H1 (cell line): ENCODE data around the gene TFAP2C. TPM values are rescaled to one million over a fixed set of nuclear protein-coding genes. Genes with fewer than 3 reads are reported as not detected.

ENCODE experiments used
- CTCF ChIA-PET: fragments of 300-600 bp; sonication (Branson Sonifier 250); formaldehyde crosslinking; loops from one replicate; lab custom pipeline; 2021; ENCODE audit not compliant: partially characterized antibody; lab: Charles Lee
- POLR2A ChIA-PET: fragments of 300-600 bp; sonication (Branson Sonifier 250); formaldehyde crosslinking; loops from one replicate; lab custom pipeline; 2021; ENCODE audit warnings: inconsistent platforms; ENCODE audit not compliant: partially characterized antibody; lab: Charles Lee
- DNase-seq, 2 experiments: peaks; one replicate each; pipeline versions ENCODE4 v3.0.0 to v3.0.0-alpha.2; 2010 to 2022; ENCODE audit warnings: low spot score in 2 of 2, low read depth in 1 of 2, mixed read lengths in 1 of 2
- FAIRE-seq: peaks from 2 replicates; lab custom pipeline; 2011; peaks lifted over from hg19 to GRCh38; lab: Jason Lieb, UNC
- H2AFZ ChIP-seq: 2 replicates; pipeline ENCODE4 v1.8.1; 2012; ENCODE audit warnings: low read length, inconsistent platforms
- H2AK5ac ChIP-seq: 2 replicates; pipeline ENCODE4 v1.6.1; 2013; ENCODE audit warnings: low read depth, low read length
- H2BK120ac ChIP-seq: replicated peaks from 2 replicates; pipeline ENCODE3; 2013; ENCODE audit warnings: low read depth, low read length, inconsistent platforms
- H2BK12ac ChIP-seq: 2 replicates; pipeline ENCODE4 v1.6.1; 2013; ENCODE audit warnings: low read depth, low read length
- H2BK15ac ChIP-seq: 2 replicates; pipeline ENCODE4 v1.6.1; 2013; ENCODE audit warnings: low read length
- H2BK20ac ChIP-seq: 2 replicates; pipeline ENCODE4 v1.6.1; 2013; ENCODE audit warnings: low read length
- H2BK5ac ChIP-seq: 2 replicates; pipeline ENCODE4 v1.6.1; 2013; ENCODE audit warnings: low read depth, low read length
- H3K14ac ChIP-seq: 2 replicates; pipeline ENCODE4 v1.6.1; 2013; ENCODE audit warnings: inconsistent platforms; ENCODE audit not compliant: insufficient read length
- H3K18ac ChIP-seq: 2 replicates; pipeline ENCODE4 v1.6.1; 2013; ENCODE audit warnings: low read length; ENCODE audit errors: extremely low read depth
- H3K23ac ChIP-seq: 2 replicates; pipeline ENCODE4 v1.6.1; 2013; ENCODE audit warnings: inconsistent platforms; ENCODE audit not compliant: insufficient read length
- H3K23me2 ChIP-seq: 2 replicates; pipeline ENCODE4 v1.6.1; 2013; ENCODE audit warnings: low read depth, low read length
- H3K27ac ChIP-seq: 2 replicates; pipeline ENCODE4 v1.6.1; 2011; ENCODE audit warnings: low read depth, low read length, inconsistent platforms
- H3K27me3 ChIP-seq, 4 experiments: replicated peaks in 1 of 4; 1 replicate in 1 of 4; 2 replicates in 3 of 4; pipeline versions ENCODE4 v1.6.1 to v1.8.1; 2011 to 2013; ENCODE audit warnings: low read length in 3 of 4, mild to moderate bottlenecking in 3 of 4, inconsistent platforms in 2 of 4, mixed read lengths in 2 of 4, moderate library complexity in 1 of 4; ENCODE audit not compliant: control insufficient read depth in 3 of 4, insufficient read depth in 3 of 4; ENCODE audit errors: extremely low read depth in 1 of 4
- H3K36me3 ChIP-seq, 4 experiments: 2 replicates each; pipeline versions ENCODE4 v1.6.1 to v1.8.1; 2011 to 2013; ENCODE audit warnings: mild to moderate bottlenecking in 4 of 4, low read length in 3 of 4, moderate library complexity in 2 of 4, control low read depth in 1 of 4, inconsistent platforms in 1 of 4; ENCODE audit not compliant: insufficient read depth in 4 of 4, control insufficient read depth in 2 of 4
- H3K4ac ChIP-seq: replicated peaks from 2 replicates; pipeline ENCODE3; 2013; ENCODE audit warnings: low read length, low read depth, mixed read lengths, inconsistent platforms; ENCODE audit not compliant: insufficient read length
- H3K4me1 ChIP-seq, 4 experiments: replicated peaks in 1 of 4; 1 replicate in 1 of 4; 2 replicates in 3 of 4; pipeline versions ENCODE4 v1.6.1 to v1.8.1; 2011 to 2013; ENCODE audit warnings: low read length in 3 of 4, inconsistent platforms in 2 of 4, mixed read lengths in 1 of 4; ENCODE audit not compliant: insufficient read depth in 4 of 4, control insufficient read depth in 3 of 4
- H3K4me2 ChIP-seq, 2 experiments: 2 replicates each; pipeline versions ENCODE4 v1.6.1 to v1.8.1; 2011 to 2013; ENCODE audit warnings: low read depth in 2 of 2, low read length in 2 of 2, control low read depth in 1 of 2, inconsistent platforms in 1 of 2, mild to moderate bottlenecking in 1 of 2; ENCODE audit not compliant: insufficient read depth in 1 of 2
- H3K4me3 ChIP-seq, 4 experiments: fragments of 200-600, 300-600 bp in 1 of 4; sonication (generic), shearing (Covaris generic), sonication (Bioruptor Twin) in 1 of 4; 2 replicates each; pipeline versions ENCODE4 v1.5.1 to v1.8.1; 2011 to 2016; ENCODE audit warnings: low read length in 4 of 4, low read depth in 3 of 4, control low read depth in 2 of 4, inconsistent platforms in 2 of 4, mild to moderate bottlenecking in 2 of 4, mixed read lengths in 1 of 4, moderate library complexity in 1 of 4; ENCODE audit not compliant: insufficient read depth in 2 of 4; ENCODE audit errors: extremely low read depth in 1 of 4
- H3K56ac ChIP-seq: replicated peaks from 2 replicates; pipeline ENCODE3; 2013; ENCODE audit warnings: low read depth, mild to moderate bottlenecking, mixed read lengths, low read length, inconsistent platforms; ENCODE audit not compliant: insufficient read length
- H3K79me1 ChIP-seq: 2 replicates; pipeline ENCODE4 v1.6.1; 2013; ENCODE audit warnings: low read depth, low read length, control low read depth
- H3K79me2 ChIP-seq, 2 experiments: 2 replicates each; pipeline versions ENCODE4 v1.6.1 to v1.8.1; 2012 to 2013; ENCODE audit warnings: low read length in 2 of 2, mild to moderate bottlenecking in 2 of 2, inconsistent platforms in 1 of 2; ENCODE audit not compliant: insufficient read depth in 2 of 2, control insufficient read depth in 1 of 2
- H3K9ac ChIP-seq, 4 experiments: replicated peaks in 1 of 4; 1 replicate in 1 of 4; 2 replicates in 3 of 4; pipeline versions ENCODE4 v1.6.1 to v1.8.1; 2011 to 2013; ENCODE audit warnings: low read depth in 3 of 4, low read length in 3 of 4, control low read depth in 2 of 4, mild to moderate bottlenecking in 2 of 4, moderate library complexity in 2 of 4, inconsistent platforms in 1 of 4; ENCODE audit errors: extremely low read depth in 1 of 4
- H3K9me3 ChIP-seq, 2 experiments: 2 replicates each; pipeline versions ENCODE4 v1.6.1 to v1.8.1; 2012 to 2013; ENCODE audit warnings: mild to moderate bottlenecking in 2 of 2, moderate library complexity in 2 of 2, control low read depth in 1 of 2, inconsistent platforms in 1 of 2, low read depth in 1 of 2, low read length in 1 of 2, mixed read lengths in 1 of 2; ENCODE audit not compliant: insufficient read depth in 2 of 2
- H4K20me1 ChIP-seq, 2 experiments: replicated peaks in 1 of 2; 2 replicates each; pipeline versions ENCODE3 to v1.8.1; 2011 to 2013; ENCODE audit warnings: inconsistent platforms in 2 of 2, low read length in 2 of 2, mild to moderate bottlenecking in 1 of 2; ENCODE audit not compliant: insufficient read depth in 2 of 2, control insufficient read depth in 1 of 2
- H4K5ac ChIP-seq: 2 replicates; pipeline ENCODE4 v1.6.1; 2013; ENCODE audit warnings: low read length, low read depth, mixed read lengths, inconsistent platforms; ENCODE audit not compliant: insufficient read length
- H4K8ac ChIP-seq: 2 replicates; pipeline ENCODE4 v1.8.0; 2013; ENCODE audit warnings: mild to moderate bottlenecking, moderate library complexity, low read length, inconsistent platforms; ENCODE audit not compliant: insufficient read depth; ENCODE audit errors: extremely low read depth
- H4K91ac ChIP-seq: replicated peaks from 2 replicates; pipeline ENCODE3; 2013; ENCODE audit warnings: low read length, mixed read lengths, inconsistent platforms; ENCODE audit not compliant: insufficient read length
- BACH1 ChIP-seq: IDR thresholded peaks from 2 replicates; pipeline ENCODE4 v1.6.1; 2012; ENCODE audit warnings: low read length, improper control_type of control experiment
- JUND ChIP-seq: IDR thresholded peaks from 2 replicates; pipeline ENCODE4 v1.6.1; 2011; ENCODE audit warnings: mild to moderate bottlenecking, improper control_type of control experiment, low read length
- TCF12 ChIP-seq: IDR thresholded peaks from 2 replicates; pipeline ENCODE4 v1.6.1; 2011; ENCODE audit warnings: low read depth, mild to moderate bottlenecking, low read length
- TEAD4 ChIP-seq: IDR thresholded peaks from 2 replicates; pipeline ENCODE4 v1.6.1; 2012; ENCODE audit warnings: low read depth, low read length, inconsistent platforms, mixed read lengths
- WGBS, 2 experiments: shearing (Covaris generic) in 1 of 2; methylation state at CpG; one replicate each; pipeline versions ENCODE4 v1.1.6 to v1.1.7; 2013 to 2015; ENCODE audit warnings: low lambda C conversion rate in 2 of 2, mixed read lengths in 2 of 2, inconsistent platforms in 1 of 2, low coverage in 1 of 2, missing lambda C conversion rate in 1 of 2; ENCODE audit not compliant: insufficient replicate concordance in 2 of 2, insufficient coverage in 1 of 2, insufficient read length in 1 of 2; ENCODE audit errors: extremely low coverage in 1 of 2, missing lambda C conversion rate in 1 of 2; 5-methylcytosine and 5-hydroxymethylcytosine counted together
- polyA plus RNA-seq, 7 experiments: library from polyadenylated mRNA; depleted of rRNA in 3 of 7; stranded (reverse) in 5 of 7; unstranded in 2 of 7; fragments of >200 nt in 5 of 7; fragments of 200-250 nt in 2 of 7; gene quantifications; 1 replicate in 5 of 7; 2 replicates in 1 of 7; 4 replicates in 1 of 7; pipeline versions ENCODE4 v1.2.1 to v1.2.3, GENCODE V29; 2011 to 2013; ENCODE audit warnings: missing spikeins in 2 of 7, mixed read lengths in 2 of 7
- total RNA-seq: library from RNA; stranded (reverse); fragmentation: NEBNext Ultra II Directional; extraction: Animal tissue kit (Norgen Biotek cat#: 25700); gene quantifications from 2 replicates; pipeline ENCODE4 v1.2.1, GENCODE V29; 2021

The TFAP2C gene
- total and polyA plus RNA-seq, 2 of the 8 experiments (the other 6 are each of a cell fraction or from before 2014, with no cell fraction given): 1.7 to 5.8 TPM

GRCh38 chr20:56605261-56605996, 23.7 kb upstream of the TFAP2C start:
- Histone ChIP-seq H3K9ac (no peak overlapping the region), H4K91ac (no peak overlapping the region), H4K5ac (no peak overlapping the region), H3K23me2 (no peaks in the 10 kb centered on the region), H2BK120ac (no peak overlapping the region), H3K27me3 (no peaks in the 10 kb centered on the region), H2BK20ac (no peak overlapping the region), H3K79me1 (no peaks in the 10 kb centered on the region), H3K14ac (no peak overlapping the region), H2AFZ (no peak overlapping the region), H2AK5ac (no peak overlapping the region), H2BK5ac (no peak overlapping the region), H3K36me3 (no peaks in the 10 kb centered on the region), H3K27ac (no peak overlapping the region), H3K79me2 (no peaks in the 10 kb centered on the region), H3K4ac (no peak overlapping the region), H4K8ac (no peak overlapping the region), H3K56ac (no peak overlapping the region), H3K4me2 (no peak overlapping the region), H3K18ac (no peak overlapping the region), H3K4me3 (no peak overlapping the region), H3K9me3 (no peaks in the 10 kb centered on the region), H3K23ac (no peak overlapping the region), H2BK12ac (no peak overlapping the region), H4K20me1 (no peaks in the 10 kb centered on the region), H2BK15ac (no peak overlapping the region), H3K4me1 (no peaks in the 10 kb centered on the region; a peak in 1 of 7 replicates)
- 82% methylated on average over 6 of the region's 6 CpGs; no CpG with 5 or more reads in 1 of the 2 experiments for WGBS, 2 experiments
- ChIA-PET POLR2A (no interaction called here), CTCF (interaction anchor here (1.2 to 1.3 kb wide), 2 partner anchors 15 to 19 kb away, joined by 3 read pairs; no protein-coding TSS in a partner anchor)
- DNase-seq (no peak), FAIRE-seq (no peak)
- TF ChIP-seq TEAD4: no peak
- TF ChIP-seq BACH1: no peak
- TF ChIP-seq TCF12: no peak
- TF ChIP-seq JUND: no peak
